ENCODE results near the gene TFAM. TPM values are rescaled to one million over a fixed set of nuclear protein-coding genes. Genes with fewer than 3 reads are reported as not detected.

TFAM gene
- total RNA-seq: 9.6 and 19.1 TPM in 2 replicates

DNA sequence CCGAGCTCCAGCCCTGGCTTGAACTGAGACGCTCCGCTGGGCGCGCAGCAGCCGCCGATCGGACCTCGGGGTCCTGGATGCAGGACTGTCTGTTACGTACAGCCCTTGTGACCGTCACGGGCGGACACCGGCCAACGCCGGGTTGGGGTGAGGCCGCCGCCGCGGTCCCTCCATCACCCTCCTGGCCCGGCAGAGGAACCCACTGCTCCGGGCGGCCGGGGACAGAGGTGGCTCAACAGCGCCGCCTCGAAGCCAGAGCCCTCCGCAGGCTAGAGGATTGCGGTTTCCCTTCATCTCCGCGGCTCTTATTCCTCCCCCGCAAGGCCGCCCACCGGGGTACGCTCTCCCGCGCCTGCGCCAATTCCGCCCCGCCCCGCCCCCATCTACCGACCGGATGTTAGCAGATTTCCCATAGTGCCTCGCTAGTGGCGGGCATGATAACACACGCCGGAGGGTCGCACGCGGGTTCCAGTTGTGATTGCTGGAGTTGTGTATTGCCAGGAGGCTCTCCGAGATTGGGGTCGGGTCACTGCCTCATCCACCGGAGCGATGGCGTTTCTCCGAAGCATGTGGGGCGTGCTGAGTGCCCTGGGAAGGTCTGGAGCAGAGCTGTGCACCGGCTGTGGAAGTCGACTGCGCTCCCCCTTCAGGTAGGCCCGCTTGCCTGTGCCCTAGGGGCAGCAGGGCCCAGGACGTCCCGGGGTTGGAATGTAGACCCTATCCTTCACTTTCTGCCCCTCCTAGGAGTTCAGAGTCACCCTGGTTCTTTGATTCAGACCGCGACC, at the start of gene TFAM:
Gene TFAM (plus strand): TSS at position 412 of the 785 bp plus-strand sequence. CDS start 138 bp downstream, at position 550.

Other genes starting within 250 kb of the TFAM start
- gene IPMK, start 117.5 kb upstream of the TFAM start, total RNA-seq: 7.1 and 7.3 TPM in 2 replicates
- 14.6 and 40.7 TPM in 2 replicates for gene CISD1, start 116.2 kb upstream of the TFAM start, total RNA-seq
- 11.3 and 12.7 TPM in 2 replicates for gene UBE2D1, start 50.4 kb upstream of the TFAM start, total RNA-seq
- gene BICC1, start 127.5 kb downstream of the TFAM start, total RNA-seq: 72.9 and 102 TPM in 2 replicates